Activated effector memory CD4-positive, alpha-beta T cell treated with Interleukin-2 at 50 U/mL for 16 hours (primary cell): ENCODE results near the gene GSTO2.

Experiments
- DNase-seq: peaks from one replicate; pipeline ENCODE4 v3.0.0-alpha.2; 2020

GSTO2 gene

GRCh38 chr10:104345941-104346340 lies 77.0 kb downstream of the GSTO2 start:
- DNase-seq = no peak

DNA sequence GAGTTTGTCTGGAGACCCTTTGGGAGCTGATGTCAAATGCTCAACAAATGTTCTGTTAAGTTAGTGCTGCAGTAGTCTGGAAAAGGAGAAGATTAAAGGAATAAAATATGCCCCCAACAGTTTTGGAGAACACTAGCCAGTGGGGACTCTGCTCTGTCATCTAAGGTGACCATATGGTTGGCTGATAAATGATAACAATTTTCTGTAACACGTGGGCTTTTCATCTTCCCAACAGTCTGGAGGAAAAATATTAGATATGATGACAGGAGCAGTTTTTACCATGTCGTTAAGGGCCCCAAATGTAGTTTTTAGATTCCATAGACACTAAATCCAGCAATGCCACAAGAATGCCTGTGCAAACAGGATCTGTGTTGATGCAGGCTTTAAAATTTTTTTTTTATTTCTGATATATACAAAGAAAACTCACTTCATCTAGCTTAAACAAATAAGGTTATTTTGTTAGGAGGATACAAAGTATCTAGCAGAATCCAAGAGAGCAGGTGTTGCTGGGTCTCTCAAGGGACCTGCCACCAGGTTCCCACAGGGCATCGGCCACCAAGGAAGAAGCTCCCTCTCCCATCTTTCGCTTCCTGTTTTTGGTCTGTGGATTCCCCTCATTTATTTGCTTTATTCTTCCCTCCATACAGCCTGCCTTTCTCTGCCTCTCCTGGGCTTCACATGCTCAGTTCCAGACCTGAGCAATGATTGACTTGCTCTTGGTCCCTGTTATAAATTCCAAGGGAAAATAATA lies 78.5 kb downstream of the GSTO2 start:
- no peak for DNase-seq

DNA sequence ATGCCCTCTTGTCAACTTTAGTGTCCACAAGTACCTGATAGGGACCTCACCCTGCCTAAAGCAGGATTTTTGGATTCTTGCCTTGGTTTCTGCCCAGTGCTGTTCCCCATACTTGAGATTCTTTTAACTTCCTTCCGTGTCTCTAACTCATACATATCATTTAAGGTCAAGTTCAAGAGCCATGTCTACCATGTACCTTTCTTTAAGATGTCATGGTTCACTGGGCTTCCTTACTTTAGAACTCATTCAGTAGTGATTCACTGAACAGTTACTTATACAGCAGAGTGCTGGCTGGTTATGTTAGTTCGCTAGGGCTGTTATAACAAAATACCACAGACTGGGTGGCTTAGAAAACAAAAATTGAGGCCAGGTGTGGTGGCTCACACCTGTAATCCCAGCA lies 79.6 kb downstream of the GSTO2 start:
- no peak for DNase-seq

DNA sequence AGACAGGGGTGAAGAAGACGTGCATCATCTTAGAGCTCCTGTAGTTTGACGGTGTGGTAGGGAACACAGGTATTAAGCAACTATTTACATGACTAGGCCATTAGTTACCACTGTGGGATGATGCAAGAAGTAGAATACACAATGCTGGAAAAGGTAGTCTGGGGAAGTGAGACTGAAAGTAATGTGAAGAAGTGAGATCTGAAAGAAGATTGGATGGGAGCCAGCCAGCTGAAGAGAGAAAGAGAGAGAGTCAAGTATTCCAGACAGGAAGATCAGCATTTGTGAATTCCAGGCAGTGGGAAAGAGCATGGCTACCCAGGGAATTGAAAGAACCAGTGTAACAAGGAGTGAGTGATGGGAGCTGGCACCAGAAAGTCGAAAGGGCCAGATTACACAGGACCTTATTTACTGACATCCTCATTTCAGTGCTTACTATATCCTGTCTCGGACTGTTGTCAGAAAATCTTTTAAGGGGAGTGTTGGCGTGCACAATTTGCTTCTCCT lies 80.7 kb downstream of the GSTO2 start:
- DNase-seq = no peak

GRCh38 chr10:104350127-104350635 lies 81.2 kb downstream of the GSTO2 start:
- no peak for DNase-seq

DNA sequence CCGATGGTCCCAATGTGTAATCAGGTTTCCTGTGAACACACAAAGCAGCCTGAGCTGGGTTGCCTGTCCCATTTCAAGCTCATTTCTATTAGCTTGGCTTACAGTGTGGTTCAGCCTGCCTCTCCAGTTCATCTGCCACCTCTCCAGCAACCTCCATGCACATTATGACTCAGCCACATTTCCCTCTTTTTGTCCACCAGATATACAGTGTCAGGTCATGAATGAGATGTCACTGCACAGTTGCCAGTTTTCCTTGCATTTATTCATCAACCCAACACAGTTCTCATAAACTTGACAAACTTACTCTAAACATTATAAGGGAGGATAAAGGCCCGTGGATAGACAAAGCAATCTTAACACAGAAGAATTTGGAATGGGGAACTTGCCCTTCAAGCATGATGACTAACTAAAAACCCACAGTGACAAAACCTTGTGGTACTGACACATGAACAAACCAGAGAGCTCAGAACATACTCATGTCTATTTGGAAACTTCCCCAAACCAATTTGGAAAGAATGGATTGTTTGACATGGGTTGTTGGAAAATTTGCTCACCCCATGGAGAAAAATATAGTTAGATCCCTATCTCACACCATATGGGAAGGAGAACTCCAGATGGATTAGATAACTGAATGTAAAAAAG lies 82.2 kb downstream of the GSTO2 start:
- DNase-seq = no peak

DNA sequence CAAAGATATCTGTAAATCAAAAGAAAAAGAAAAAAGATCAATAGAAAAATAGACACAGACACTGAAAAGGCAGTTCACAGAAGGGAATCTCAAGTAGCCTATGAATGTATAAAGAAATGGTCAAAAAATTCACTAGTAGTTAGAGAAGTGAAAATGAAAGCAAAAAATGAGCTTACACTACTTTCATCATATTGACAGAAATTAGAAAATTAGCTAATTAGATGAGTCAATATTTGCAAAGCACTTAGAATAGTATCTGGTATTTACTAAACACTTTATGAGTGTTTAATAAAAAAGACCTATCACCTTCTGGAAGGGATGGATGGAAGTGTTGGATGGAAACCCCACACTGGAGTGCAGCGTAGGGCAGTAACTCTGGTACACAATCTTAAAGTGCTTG lies 82.9 kb downstream of the GSTO2 start:
- DNase-seq = no peak

GRCh38 chr10:104353325-104354048 lies 84.5 kb downstream of the GSTO2 start, which contains the start of gene CFAP58:
TSS of gene CFAP58 (plus strand) at chr10:104353833. CDS start at chr10:104353898, 65 bp downstream.
- DNase-seq = peak; percentile 90
